Epithelial cell of proximal tubule (primary cell): ENCODE measurements around the gene ABCC5. TPM values are rescaled to one million over a fixed set of nuclear protein-coding genes. Genes with fewer than 3 reads are reported as not detected.

Experiments used
- DNase-seq: peaks from one replicate; pipeline ENCODE4 v3.0.0-alpha.2; 2011; ENCODE audit warnings: low read depth
- H3K4me3 ChIP-seq: 2 replicates; pipeline ENCODE4 v1.5.1; 2011; ENCODE audit warnings: low read depth, mild to moderate bottlenecking, low read length
- total RNA-seq: library from RNA; depleted of rRNA; stranded (reverse); fragments of >200 nt; gene quantifications from 2 replicates; pipeline ENCODE4 v1.2.3, GENCODE V29; 2015
- TF ChIP-seq, protein P1 (sequence below): conservative IDR thresholded peaks from 2 replicates; pipeline ENCODE4 v1.5.1; 2012; ENCODE audit warnings: low read depth, mild to moderate bottlenecking, low read length

The ABCC5 gene
- total RNA-seq, 1 donor from 2014 or later: 15.2 TPM

DNA sequence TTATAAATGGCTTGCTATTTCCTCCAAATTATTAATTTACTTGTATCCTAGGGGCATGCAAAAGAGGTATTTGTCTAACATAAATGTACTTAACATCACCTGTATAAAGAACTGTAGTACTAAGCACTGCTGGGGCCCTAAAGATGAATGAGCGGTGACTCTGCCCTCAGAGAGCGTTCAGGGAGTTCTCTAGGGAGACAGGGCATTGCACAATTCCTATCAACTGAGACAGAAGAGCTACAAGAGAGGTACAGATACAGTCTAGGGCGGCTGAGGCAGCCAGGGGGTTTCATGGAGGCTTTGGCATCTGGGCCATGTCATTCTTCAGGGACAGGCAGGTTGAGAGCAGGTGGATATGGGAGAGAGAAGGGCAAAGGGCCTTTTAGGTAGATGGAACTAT lies 93.1 kb downstream of the ABCC5 start:
- DNase-seq: no peak
- H3K4me3 ChIP-seq: no peak overlapping the region
- TF ChIP-seq, protein P1, sequence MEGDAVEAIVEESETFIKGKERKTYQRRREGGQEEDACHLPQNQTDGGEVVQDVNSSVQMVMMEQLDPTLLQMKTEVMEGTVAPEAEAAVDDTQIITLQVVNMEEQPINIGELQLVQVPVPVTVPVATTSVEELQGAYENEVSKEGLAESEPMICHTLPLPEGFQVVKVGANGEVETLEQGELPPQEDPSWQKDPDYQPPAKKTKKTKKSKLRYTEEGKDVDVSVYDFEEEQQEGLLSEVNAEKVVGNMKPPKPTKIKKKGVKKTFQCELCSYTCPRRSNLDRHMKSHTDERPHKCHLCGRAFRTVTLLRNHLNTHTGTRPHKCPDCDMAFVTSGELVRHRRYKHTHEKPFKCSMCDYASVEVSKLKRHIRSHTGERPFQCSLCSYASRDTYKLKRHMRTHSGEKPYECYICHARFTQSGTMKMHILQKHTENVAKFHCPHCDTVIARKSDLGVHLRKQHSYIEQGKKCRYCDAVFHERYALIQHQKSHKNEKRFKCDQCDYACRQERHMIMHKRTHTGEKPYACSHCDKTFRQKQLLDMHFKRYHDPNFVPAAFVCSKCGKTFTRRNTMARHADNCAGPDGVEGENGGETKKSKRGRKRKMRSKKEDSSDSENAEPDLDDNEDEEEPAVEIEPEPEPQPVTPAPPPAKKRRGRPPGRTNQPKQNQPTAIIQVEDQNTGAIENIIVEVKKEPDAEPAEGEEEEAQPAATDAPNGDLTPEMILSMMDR: no peak

DNA sequence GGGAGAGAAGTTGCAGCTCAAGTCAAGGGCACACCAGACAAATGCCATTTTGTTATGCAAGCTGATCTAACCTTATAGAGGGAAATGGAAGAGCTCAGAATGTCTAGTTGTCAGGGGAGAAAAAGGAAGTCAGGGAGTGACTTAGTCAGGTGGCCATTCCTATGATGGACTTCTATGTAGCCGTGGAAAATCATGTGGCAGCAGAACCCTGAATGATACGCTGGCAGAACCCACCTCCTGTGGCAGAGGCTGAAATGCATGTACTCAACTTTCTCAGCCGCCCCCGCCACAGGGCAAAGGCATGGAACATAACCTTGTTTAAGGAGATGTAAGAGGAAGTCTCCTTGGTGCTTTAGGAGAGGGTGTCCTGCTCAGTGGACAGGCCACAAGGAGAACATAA lies 95.3 kb downstream of the ABCC5 start:
- H3K4me3 ChIP-seq: no peak overlapping the region
- TF ChIP-seq, protein P1: no peak
- DNase-seq: no peak

DNA sequence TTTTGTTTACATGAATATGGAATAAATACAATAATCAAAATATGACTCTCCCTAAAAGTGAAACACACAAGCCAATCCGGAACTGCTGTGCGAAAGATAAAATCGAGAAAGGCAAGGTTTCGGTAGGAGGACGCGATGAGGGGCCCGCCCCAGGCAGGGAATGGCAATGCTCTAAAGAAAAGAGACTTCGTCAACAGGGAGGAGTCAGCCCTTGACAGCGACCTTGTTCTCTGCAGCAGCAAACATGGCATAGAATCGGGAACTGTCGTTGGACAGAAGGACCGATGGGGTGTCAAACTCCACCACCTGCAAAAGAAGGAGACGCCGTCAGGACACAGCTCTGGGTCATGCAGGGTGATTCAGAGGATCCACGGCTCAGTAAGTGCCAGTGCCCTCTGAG lies 96.6 kb downstream of the ABCC5 start:
- H3K4me3 ChIP-seq: no peak overlapping the region
- no peak for DNase-seq
- TF ChIP-seq, protein P1: no peak

DNA sequence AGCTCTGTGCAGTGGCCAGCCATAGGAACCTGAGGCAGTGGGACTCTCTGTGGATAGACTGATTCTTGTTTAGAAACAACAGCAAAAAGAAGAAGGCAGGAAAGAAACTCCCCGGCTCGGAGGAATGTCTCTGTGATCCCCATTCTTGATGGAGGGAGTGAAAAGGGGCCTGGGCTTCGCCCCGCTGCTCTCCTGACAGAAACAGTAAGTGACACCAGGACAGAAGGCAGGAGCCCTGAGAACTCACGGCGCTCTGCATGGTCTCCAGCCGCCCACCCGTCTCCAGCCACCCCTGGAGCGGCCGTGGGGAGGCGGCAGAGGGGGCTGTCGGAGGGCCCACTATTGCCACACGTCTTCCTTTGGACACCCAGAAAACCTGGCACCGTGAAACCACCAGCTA lies 97.3 kb downstream of the ABCC5 start:
- no peak overlapping the region for H3K4me3 ChIP-seq
- TF ChIP-seq, protein P1: no peak
- DNase-seq: no peak

DNA sequence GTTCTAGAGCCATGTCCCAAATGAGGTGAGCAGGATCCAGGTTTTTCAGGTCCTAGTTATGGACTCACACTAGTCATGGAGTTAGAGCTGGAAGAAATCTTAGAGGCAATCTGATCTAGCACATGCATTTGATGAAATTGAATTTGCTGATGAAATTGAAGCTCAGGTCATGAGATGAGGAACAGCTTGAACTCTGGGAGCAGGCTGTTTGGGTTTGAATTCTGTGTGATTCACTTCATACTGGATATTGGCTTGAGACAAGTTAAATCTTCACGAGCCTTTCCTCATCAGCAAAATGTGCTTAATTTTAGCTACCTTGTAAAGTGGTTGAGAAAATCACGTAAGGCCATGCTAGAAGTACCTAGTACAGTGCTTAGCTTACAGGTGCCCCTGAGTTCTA lies 99.5 kb downstream of the ABCC5 start:
- H3K4me3 ChIP-seq: no peak overlapping the region
- TF ChIP-seq, protein P1: no peak
- DNase-seq: no peak

DNA sequence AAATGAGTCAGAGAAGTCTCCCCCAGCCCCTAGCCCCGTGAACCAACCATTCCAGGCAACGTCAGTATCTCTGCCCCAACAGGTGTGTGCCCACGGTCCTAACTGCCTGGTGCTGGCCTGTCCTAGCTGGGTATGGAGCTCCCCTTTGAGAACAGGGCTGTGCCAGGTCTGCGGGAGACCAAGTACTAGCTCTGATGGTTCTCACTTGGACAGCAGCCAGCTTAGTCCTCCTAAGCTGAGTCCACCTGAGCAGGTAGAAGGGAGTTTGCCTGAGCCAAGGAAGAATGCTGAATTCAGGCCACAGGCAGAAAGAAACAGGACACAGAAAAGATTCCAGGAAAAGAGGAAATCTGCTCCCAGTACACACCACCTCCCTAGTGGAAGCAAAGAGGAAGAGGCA lies 99.9 kb downstream of the ABCC5 start:
- H3K4me3 ChIP-seq: no peak overlapping the region
- no peak for DNase-seq
- TF ChIP-seq, protein P1: no peak

DNA sequence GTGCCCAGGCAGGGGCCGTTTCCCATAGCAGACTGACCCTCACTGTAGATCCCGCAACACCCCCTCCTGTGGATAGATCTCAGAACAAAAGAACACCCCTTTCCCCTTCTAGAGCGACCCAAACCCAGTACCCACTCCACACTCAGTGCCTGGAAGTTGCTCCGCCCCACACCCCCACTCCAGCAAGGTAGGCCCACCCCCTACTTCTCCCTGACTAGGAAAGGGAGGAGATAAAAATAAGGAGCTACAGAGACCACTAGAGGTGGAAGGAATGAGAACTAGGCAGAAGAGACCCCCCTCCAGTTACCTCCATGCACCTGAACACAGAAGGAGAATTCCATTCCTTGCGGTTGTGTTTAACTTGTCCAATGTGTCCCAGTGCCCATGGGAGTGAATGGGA lies 102.8 kb downstream of the ABCC5 start:
- no peak for DNase-seq
- TF ChIP-seq, protein P1: no peak
- H3K4me3 ChIP-seq: no peak overlapping the region
